Globus pallidus (tissue), 1 donor: ENCODE measurements around the gene H2AZ2.
"Not testable (repeated sequence)": the region's sequence is repeated elsewhere in the genome, so short reads cannot be mapped to it uniquely, and the experiment has no call there.

Experiments used
- DNase-seq: peaks from one replicate; pipeline ENCODE4 v3.0.0-alpha.2; 2015; ENCODE audit warnings: low spot score

Gene H2AZ2

GRCh38 chr7:44847920-44848634 lies at the start of gene H2AZ2:
Gene H2AZ2, minus strand, starts transcription at chr7:44848087. Its CDS starts 116 bp downstream, at chr7:44847971.
- DNase-seq = peak; percentile 100

DNA sequence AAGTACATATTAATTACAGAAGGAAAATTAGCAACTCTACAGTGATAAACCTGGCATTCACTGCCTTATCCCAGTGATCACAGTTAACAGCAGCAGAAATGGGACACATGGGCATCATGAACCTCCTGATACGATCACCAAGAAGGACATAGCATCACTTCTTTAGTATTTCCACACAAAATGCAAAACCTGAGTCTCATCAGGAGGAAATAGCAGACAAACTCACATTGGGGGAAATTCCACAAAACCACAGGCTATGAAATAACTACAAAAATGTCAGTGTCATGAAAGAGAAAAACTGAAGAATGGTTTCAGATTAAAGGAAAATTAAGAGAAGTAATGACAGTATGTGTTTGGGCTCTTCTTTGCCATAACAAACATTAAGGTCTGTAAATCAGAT lies 49.4 kb upstream of the H2AZ2 start:
- no peak for DNase-seq

DNA sequence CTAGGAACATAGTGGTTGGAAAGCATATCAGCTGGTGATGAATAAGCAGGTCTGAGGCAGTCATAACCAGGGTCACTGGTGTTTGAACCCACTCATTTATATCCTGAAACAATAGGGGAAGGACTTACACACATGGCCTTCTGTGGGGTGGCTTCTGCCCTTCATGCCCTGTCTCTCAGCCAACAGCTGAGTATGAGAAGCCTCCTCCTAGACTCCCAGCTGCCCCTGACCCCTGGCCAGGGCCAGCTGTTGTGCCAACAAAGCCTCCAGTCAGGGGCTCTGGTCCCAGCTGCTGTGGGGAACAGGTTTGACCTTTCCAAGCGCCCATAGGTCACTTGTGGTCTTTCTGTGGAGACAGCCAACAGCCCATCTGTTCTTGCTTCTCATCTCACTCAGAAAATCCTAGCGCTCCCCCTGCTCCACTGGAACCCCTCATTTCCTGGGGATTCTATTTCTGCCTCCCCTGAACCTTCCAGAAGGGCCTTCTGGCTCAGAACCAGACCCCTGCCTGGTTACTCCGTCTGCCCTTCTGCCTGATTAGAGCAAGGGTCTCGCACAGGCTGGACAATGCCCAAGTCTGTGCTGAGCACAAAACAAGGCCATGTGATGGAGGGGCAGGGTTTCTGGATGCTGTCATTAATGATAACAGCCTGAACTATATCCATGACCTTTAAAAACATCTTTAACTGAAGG lies 47.1 kb upstream of the H2AZ2 start:
- DNase-seq = peak; percentile 71

GRCh38 chr7:44893710-44894234 lies 45.9 kb upstream of the H2AZ2 start:
- DNase-seq = no peak

GRCh38 chr7:44891791-44892190 lies 43.9 kb upstream of the H2AZ2 start:
- DNase-seq = no peak

- DNase-seq = no peak
Measured at GRCh38 chr7:44891372-44891771, 43.5 kb upstream of the H2AZ2 start.

DNA sequence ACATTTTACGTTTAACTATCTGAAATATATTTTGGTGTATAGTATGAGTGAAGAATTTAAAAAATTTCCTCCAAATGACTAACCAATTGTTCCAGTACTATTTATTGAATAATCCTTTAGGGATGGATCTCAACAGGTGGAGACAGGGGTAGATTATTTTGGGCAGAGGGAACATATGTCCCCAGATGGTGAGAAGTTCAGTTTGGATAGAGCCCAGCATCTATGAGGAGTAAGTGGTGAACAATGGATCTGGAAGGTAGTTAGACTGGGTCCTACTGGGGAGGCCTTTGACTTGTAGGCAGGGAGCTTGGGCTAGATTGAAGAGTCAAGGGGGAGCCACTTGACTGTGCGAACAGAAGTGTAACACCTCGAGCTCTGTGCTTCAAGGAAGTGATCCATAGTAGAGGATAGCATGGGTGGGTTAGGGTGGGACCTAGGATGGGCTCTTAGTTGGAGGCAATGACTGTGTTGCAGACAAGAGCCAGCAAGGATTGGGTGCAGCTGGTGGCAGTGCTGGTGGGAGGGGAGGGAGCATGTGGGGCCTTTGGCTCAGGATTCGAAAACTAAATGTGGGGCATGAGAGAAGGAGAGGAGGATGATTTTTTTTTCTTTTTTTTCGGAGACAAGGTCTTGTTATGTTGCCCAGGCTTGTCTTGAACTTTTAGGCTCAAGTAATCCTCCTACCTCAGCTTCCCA lies 41.3 kb upstream of the H2AZ2 start:
- DNase-seq = no peak

- no peak for DNase-seq
Measured at GRCh38 chr7:44887293-44887692, 39.4 kb upstream of the H2AZ2 start.

DNA sequence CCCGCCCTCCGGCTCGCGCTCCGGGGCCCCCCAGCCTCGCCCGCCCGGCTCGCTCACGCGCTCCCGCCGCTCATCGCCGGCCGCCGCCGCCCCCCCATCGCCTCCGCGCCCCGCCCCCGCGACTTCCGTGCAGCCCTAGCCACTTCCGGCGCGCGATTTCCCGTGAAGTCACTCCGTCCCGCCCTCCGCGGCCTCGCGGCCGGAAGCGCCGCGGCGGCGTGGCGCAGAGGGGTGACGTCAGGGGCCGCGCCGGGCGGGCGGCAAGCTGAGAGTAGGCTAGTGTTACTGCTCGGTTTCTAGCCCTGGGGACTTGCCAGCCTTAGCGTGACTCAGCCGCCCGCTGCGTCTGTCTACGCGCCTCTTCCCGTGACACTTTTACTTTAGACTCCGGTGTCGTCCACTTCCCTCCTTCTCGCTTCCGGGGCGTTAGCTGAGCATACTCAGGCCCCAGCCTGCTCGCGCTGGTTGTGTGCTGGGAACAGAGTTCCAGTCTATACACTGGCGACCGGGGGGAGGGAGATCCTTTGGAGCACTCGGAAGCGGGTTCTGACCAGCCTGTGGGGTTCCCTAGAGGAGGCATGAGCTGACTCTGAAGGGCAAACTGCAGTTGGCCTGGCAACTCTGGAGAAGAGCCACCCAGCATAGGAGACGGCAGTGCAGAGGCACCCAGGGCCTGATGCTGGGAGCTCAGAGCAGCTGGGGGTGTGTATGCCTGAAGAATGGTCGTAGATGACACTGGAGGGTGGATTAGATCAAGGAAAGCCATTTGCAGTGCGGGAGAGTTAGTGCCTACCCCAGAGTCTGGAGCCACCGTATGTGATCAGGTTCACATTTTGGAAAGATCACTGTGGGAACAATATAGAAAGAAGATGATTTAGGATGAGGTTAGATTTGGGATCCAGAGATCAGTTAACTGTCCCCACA lies 37.8 kb upstream of the H2AZ2 start, which contains the start of gene PURB:
PURB (minus strand) TSS at position 137 of the 924 bp plus-strand sequence. CDS start 182 bp downstream, outside the sequence.
- DNase-seq = peak; percentile 93

DNA sequence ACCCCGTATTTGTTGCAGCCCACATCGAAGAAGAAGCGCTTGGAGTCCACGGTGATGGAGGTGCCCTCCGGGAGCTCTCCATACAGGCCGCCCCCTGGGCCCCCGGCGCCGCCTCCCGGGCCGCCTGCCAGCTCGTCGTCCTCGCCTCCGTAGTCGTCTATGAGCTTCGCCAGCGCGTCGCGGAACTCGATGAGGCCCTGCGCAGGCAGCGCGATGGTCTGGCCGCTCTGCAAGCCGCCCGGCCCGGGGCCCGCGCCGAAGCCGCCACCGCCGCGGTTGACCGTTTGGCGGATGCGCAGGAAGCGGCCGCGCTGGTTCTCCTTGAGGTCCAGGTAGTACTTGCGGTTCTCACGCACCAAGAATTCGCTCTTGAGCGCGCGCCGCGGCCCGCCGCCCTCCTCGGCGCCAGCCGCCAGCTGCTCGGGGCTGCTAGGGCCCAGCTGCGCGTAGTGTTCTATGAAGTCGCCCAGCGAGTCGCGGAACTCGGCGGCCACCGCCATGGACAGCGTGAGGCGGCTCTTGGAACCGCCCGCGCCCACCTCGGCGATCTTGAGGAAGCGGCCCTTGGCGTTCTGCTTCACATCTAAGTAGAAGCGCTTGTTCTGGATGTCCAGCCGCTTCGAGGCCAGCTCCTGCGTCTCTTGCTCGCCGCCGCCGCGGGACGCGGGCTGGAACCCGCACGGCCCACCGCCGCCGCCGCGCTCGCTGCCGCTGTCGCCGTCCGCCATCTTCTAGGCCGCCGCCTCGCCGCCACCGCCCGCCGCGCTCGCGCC lies 36.9 kb upstream of the H2AZ2 start:
- DNase-seq = peak; percentile 20

DNA sequence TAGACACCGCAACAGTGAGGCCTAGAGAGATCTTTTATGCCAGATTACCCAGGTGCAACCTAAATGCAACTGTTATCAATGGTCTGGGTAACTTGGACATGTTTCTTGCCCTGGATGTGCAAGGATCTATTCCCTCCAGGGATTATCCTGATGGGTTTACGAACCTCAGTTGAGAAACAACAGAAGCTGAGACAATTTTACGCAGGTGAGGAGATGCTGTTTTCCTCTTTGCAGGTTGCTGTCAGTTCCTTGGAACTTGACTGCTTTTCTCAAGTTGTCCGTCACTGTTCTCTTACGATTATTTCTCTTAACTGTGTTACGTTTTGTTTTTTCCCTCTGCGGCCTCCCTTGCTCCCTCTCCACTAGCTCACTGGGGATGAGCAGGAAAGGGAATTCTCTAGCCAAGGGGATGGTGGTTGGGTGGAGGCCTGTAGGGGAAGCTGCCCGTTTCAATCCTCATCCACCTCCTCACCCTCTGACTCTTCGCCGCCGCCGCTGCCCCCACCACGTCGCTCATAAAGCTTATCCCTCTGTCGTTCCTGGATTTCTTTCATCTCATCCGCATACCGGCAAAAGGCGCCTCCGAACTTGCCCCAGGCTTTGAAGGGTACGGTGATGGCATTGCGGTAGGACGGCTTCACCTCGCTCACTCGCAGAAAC lies 36.2 kb upstream of the H2AZ2 start:
- no peak for DNase-seq

DNA sequence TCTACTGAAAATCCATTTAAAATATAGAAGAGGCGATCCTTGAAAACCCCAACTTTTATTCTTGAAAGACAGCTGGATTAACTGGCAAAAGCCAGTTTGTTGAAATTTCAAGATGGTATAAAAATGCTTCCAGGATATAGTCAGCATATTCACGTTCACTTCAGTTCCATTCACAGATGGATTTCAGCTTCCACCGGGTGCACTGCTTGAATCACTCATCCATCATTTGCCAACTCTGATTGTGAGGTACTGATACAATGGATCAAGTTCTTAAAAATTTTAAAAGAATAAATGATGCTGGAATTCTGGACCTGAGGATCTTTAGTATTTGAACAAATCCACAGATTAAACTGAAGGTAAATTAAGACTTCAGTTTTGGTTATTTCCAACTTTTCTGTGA lies 35.0 kb upstream of the H2AZ2 start:
- no peak for DNase-seq

- no peak for DNase-seq
Measured at GRCh38 chr7:44881610-44882009, 33.7 kb upstream of the H2AZ2 start.

DNA sequence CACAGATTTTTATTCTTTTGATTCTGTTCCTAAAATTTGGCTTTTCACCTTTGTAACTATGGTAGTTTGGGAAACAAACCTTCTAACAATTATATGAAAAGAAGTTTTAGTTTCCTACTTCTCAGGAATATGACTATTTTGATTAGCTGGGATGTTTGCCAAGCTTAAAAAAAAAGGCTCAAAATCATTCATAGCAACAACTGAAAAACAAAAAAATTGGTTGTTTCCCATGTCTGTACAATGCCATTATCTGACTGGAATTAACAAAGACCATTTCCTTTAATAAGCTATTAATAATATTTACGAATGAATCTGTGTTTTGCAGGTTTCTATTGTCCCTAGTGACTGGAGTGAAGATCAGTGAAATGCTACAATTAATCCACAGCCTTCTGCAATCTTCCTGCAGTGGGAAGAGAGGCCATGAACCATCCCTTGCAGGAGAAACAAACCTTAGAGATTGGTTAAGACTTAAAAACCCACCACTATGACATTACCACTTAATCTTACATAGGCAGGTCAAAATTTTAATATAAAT lies 33.2 kb upstream of the H2AZ2 start:
- DNase-seq = no peak

GRCh38 chr7:44880317-44881018 lies 32.6 kb upstream of the H2AZ2 start:
- no peak for DNase-seq

DNA sequence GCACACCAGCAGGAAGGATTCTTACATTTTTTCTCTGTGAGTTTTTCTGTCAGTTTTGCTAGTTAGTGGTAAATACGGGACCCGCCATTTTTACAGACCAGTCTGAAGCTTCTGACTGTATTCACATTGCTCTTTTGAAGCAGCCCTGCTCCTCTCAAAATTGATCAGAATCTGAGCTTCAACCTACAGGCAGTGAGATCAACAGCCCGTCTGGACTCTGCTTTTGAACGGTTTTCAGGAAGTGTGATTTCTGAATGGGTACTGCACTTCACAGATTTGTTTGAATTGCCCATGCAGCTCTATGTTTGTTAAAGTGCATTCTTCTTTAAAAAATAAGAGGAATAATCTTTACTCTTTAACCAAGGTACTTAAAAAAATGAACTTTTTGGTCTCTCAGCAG lies 28.5 kb upstream of the H2AZ2 start:
- no peak for DNase-seq

- no peak for DNase-seq
Measured at GRCh38 chr7:44875241-44875640, 27.4 kb upstream of the H2AZ2 start.

- DNase-seq = no peak
Measured at GRCh38 chr7:44872787-44873186, 24.9 kb upstream of the H2AZ2 start.

DNA sequence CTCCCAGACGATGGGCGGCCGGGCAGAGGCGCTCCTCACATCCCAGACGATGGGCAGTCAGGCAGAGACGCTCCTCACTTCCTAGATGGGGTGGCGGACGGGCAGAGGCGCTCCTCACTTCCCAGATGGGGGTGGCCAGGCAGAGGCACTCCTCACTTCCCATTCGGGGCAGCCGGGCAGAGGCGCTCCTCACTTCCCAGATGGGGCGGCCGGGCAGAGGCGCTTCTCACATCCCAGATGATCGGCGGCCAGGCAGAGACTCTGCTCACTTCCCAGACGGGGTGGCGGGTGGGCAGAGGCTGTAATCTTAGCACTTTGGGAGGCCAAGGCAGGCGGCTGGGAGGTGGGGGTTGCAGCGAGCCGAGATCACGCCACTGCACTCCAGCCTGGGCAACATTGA lies 24.0 kb upstream of the H2AZ2 start:
- DNase-seq = not testable (repeated sequence)
